Activated gamma-delta T cell (primary cell): ENCODE data around the gene PAXIP1.
A peak's percentile ranks its signal among the peaks of the same experiment; 100 is the strongest.

Experiments used
- DNase-seq: peaks from one replicate; lab custom pipeline; 2025; lab: John Stamatoyannopoulos, UW

The PAXIP1 gene

GRCh38 chr7:154913638-154914307 lies 89.2 kb downstream of the PAXIP1 start:
- peak; percentile 37 for DNase-seq

- DNase-seq = no peak
Observed at GRCh38 chr7:154912871-154913637, 89.9 kb downstream of the PAXIP1 start.

- DNase-seq = no peak
Observed at GRCh38 chr7:154911862-154912455, 91.0 kb downstream of the PAXIP1 start.

GRCh38 chr7:154911411-154911810 lies 91.5 kb downstream of the PAXIP1 start:
- no peak for DNase-seq

GRCh38 chr7:154910977-154911376 lies 91.9 kb downstream of the PAXIP1 start:
- DNase-seq = no peak

GRCh38 chr7:154910125-154910524 lies 92.8 kb downstream of the PAXIP1 start:
- DNase-seq = no peak

- DNase-seq = no peak
Observed at GRCh38 chr7:154909241-154910105, 93.5 kb downstream of the PAXIP1 start.

- DNase-seq = no peak
Observed at GRCh38 chr7:154907651-154908620, 95.0 kb downstream of the PAXIP1 start.

GRCh38 chr7:154906736-154907355 lies 96.1 kb downstream of the PAXIP1 start:
- DNase-seq = no peak

GRCh38 chr7:154906201-154906600 lies 96.7 kb downstream of the PAXIP1 start:
- DNase-seq = no peak

GRCh38 chr7:154905615-154906014 lies 97.3 kb downstream of the PAXIP1 start:
- DNase-seq = no peak

- DNase-seq = no peak
Observed at GRCh38 chr7:154905146-154905545, 97.8 kb downstream of the PAXIP1 start.

- no peak for DNase-seq
Observed at GRCh38 chr7:154903083-154903731, 99.7 kb downstream of the PAXIP1 start.

- DNase-seq = no peak
Observed at GRCh38 chr7:154902600-154903082, 100.3 kb downstream of the PAXIP1 start.

GRCh38 chr7:154899862-154900261 lies 103.1 kb downstream of the PAXIP1 start:
- no peak for DNase-seq

GRCh38 chr7:154898973-154899855 lies 103.7 kb downstream of the PAXIP1 start:
- DNase-seq = no peak

GRCh38 chr7:154896076-154896475 lies 106.8 kb downstream of the PAXIP1 start:
- DNase-seq = no peak
